D341Med (cell line): ENCODE data around the gene TMEM63A.
"Not testable (repeated sequence)": the region's sequence is repeated elsewhere in the genome, so short reads cannot be mapped to it uniquely, and the experiment has no call there.

Experiments
- DNase-seq: peaks from one replicate; pipeline ENCODE4 v3.0.0; 2012; ENCODE audit warnings: low spot score

TMEM63A gene

GRCh38 chr1:225819346-225820192 is 62.6 kb downstream of the TMEM63A start:
- DNase-seq = peak; percentile 14

DNA sequence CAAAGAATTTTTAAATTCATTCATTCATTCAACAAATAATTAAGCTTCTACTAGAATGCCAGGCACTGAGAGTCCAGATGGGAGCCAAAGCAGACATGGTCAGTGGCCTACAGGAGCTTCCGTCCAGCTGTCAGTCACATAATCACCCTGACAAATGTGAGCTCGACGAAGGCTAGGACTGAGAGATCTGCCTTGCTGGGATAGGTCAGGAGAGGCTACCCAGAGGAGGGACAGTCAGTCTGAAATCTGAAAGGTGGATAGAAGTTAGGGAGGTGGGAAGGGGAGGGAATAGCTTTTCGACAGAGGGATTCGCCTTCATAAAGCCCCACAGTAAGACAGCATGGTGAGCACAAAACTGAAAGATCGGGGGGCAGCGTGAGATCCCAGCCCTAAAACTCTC is 64.0 kb downstream of the TMEM63A start:
- DNase-seq = no peak

DNA sequence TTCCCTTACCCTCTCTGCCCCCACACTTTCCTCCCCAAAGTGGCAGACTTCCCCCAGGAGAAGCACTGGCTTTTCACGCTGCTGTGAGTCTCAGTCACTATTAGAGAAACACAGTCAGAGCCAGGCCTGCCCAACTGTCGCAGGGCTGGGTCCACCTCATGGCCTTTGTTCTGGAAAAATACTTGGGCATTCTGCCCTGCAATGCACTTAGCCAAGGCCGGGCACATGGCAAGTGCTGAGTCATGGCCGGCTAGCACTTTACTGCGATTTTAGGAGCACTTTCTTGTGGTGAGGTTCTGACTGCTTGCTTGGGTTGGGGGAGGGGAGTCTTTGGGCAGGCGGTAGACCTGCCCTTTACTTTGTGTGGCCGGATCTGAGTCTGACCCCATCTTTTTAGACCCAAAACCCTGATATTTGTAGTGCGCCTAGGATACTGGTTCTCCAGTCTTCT is 64.5 kb downstream of the TMEM63A start:
- DNase-seq = peak; percentile 30

GRCh38 chr1:225816643-225817538 is 65.3 kb downstream of the TMEM63A start:
- peak; percentile 34 for DNase-seq

GRCh38 chr1:225815526-225816178 is 66.5 kb downstream of the TMEM63A start:
- DNase-seq = no peak

GRCh38 chr1:225815090-225815489 is 67.1 kb downstream of the TMEM63A start:
- not testable (repeated sequence) for DNase-seq

DNA sequence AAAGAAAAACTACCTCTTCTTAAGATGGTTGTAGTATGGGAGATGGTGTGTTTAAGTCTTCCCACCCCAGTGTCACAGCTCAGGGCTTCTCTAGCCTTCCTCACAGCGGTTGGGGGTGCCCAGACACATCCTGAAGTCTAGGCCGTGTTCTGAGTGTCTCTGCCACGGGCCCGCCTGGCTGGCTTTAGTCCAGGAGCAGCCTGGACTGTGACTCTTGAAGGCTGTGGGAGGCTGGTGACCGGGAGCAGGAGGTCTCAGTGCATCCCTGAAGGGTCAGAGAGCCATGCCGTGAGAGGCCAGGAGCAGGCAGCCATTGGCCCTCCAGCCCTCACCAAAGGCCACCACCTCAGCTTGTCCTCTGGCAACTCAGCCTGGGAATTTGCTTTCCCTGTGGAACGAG is 67.8 kb downstream of the TMEM63A start:
- DNase-seq = no peak

- DNase-seq = no peak
Measured at GRCh38 chr1:225813214-225813964, 68.8 kb downstream of the TMEM63A start.

DNA sequence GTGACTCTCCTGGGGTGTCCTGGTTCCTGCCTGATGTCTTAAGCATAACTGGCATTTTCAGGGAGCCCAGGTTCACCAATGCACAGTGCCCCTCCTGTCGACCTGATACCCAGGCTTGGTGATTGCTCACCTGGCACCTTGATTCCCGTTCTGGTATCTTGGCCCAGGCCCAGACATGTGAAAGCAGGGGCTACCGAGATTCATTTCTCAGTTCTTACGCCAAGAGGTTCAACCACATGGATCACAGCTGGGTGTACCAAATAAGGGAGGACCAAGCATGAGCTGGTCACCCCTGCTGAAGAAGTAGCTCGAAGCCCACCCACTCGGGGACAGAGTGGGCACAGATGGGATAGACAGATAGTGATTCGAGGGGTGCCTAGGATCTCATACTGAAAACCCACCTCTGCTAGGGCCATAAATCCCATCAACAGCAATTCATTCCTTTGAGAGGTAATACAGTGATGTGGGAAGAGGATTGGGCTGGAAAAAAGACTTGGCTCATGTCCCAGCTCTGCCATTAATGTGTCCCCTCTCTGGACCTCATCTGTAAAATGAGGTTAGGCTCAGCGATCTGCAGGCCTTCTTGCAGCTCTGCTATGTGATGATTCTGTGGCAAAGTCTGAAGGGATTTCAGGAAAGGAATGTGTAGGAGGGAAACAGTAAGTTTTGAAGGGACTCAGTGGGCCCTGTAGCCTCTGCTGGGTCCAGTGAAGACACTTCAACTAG is 69.5 kb downstream of the TMEM63A start:
- no peak for DNase-seq

DNA sequence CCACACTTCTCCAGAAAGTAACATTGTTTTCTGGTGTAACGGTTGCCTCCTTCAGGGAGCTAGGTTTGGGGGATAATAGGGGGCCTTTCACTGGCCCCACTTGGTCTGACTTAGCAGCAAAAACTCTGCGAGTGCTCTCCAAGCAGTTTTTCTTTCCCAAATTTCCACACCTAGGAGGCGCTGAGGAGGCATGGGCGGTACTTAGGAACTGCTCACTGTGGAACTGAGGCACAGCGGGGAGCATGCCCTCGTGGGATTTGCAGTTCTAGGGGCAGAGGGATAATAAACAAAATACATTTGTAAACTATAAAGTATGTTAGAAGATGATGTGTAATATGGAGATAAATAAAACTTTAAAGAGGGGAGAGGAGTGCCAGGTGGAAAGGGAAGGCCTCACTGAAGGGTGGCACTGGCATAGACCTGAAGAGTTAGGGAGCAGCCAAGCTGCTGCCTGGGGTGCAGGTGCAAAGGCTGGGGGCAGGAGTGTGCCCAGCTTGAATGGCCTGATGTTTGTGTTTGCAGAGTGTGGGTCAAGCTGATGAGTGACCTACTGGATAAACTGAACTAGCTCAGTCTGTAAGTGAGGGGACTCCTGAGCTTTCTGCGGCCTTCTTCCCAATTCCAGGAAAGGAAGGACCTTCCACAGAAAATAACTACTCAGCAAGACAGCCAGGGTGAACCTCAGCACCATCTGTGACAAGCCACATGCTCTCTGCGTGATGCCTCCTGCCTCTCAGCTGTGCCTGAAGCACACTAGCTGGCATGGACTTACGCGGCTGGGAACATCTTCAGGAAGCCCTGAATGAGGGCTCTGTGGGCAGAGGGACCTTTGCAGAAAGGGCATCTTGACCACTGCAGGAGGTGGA is 70.3 kb downstream of the TMEM63A start:
- no peak for DNase-seq

DNA sequence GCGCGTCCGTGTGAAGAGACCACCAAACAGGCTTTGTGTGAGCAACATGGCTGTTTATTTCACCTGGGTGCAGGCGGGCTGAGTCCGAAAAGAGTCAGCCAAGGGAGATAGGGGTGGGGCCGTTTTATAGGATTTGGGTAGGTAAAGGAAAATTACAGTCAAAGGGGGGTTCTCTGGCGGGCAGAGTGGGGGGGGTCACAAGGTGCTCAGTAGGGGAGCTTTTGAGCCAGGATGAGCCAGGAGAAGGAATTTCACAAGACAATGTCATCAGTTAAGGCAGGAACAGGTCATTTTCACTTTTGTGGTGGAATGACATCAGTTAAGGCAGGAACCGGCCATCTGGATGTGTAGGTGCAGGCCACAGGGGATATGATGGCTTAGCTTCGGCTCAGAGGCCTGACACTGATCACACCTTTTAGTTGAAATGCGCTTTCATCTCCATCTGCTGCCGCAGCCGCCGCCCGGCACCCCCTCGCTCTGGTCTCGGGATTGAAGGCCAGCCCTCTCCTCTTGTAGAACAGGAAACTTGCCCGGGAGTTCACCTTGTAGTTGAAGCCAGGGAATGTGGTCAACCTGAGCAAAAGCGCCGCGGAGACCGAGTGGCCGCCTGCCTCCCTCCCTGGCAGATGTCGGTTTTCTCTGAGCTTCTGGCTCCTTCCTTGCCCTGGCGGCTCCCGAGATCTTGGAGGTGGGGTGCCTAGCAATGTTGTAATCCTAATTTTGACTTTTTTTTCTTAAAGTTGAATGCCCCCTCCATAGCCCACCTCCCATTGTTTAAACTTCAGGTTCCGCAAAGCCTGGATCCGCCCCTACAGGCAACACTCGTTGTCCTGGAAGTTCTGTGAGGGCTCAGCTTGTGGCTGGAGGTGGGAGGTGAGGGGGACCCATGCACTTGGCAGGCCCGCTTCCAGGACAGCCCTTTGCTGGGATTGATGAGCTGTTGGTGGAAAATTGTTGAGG is 71.3 kb downstream of the TMEM63A start:
- peak; percentile 76 for DNase-seq

GRCh38 chr1:225809842-225810578 is 72.2 kb downstream of the TMEM63A start, which contains the start of gene EPHX1:
Gene EPHX1 (plus strand): TSS chr1:225810124. CDS start chr1:225828730, 18,606 bp downstream.
- DNase-seq = peak; percentile 96

GRCh38 chr1:225808136-225808535 is 74.0 kb downstream of the TMEM63A start:
- no peak for DNase-seq

DNA sequence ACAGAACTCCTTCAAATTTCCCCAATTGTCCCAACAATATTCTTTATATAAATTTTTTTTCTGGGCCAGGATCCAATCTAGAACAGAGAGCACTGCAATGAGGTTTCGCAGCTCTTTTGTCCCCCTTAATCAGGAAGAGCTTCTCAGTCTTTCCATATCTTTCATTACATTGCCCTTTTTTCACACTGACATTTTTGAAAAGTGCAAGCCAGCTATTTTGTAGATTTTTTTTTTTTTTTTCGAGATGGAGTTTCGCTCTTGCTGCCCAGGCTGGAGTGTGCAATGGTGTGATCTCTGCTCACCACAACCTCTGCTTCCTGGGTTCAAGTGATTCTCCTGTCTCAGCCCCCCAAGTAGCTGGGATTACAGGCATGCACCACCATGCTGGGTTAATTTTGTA is 75.4 kb downstream of the TMEM63A start:
- DNase-seq = not testable (repeated sequence)

GRCh38 chr1:225806249-225806648 is 75.9 kb downstream of the TMEM63A start:
- DNase-seq = no peak

GRCh38 chr1:225801146-225801545 is 81.0 kb downstream of the TMEM63A start:
- DNase-seq = not testable (repeated sequence)

DNA sequence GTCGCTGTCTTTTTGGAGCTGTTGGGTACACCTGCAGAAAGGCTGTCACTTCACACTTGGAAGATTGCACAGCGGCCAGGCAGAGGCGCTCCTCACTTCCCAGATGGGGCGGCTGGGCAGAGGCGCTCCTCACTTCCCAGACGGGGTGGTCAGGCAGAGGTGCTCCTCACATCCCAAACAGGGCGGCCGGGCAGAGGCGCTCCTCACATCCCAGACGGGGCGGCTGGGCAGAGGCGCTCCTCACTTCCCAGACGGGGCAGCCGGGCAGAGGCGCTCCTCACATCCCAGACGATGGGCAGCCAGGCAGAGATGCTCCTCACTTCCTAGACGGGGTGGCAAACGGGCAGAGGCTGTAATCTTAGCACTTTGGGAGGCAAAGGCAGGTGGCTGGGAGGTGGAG is 86.1 kb downstream of the TMEM63A start:
- not testable (repeated sequence) for DNase-seq
